GM08714 (cell line): ENCODE results near the gene FZR1.
"Not testable (repeated sequence)": the region's sequence is repeated elsewhere in the genome, so short reads cannot be mapped to it uniquely, and the experiment has no call there.

Experiments used
- H3K4me3 ChIP-seq: fragments of 200-500 bp; sonication (Bioruptor generic); 2 replicates; pipeline ENCODE4 v1.5.1; 2014; ENCODE audit warnings: mild to moderate bottlenecking, low read length, inconsistent platforms
- ZNF274 ChIP-seq: IDR thresholded peaks from 2 replicates; pipeline ENCODE4 v1.6.1; 2012; ENCODE audit warnings: mild to moderate bottlenecking, low read depth, low read length

Gene FZR1

DNA sequence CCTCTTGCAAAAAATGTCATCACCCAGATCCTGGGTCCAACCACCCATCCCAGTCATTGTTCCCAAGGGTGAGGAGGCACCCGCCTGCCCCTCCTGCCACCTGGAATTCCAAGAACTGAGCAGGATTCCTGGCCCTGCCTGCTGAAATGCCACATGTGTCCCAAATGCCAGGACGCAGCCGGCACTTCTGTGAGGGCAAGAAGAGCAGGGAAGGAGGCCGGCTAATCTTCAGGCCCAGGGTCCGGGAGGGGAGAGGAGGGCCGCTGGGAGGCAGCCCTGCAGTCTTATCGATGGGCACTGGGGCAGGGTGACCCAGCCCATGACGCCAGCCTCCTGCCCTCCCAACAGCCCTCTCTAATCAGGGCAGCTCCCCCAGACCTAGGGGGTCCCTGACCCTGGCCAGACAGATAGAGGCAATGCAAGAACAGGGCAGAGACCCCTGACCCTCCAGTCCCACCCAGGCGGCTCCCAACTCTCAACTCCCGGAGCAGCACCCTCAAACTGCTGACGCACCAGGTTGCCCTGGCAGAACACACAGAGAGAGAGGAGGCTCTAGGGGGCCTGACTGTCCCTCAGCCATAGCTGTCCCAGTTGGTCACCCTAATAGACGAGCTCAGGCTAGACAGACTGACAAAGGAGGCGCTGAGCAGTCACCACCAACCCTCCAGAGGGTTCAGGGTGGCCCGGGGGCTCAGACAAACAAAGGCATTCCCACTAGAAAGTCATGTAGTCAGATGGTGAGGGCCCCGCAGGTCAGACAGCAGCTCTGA, 49.7 kb downstream of the FZR1 start:
- peak overlapping the region; percentile 62; the same call in 1 of the 2 replicates for H3K4me3 ChIP-seq
- TF ChIP-seq ZNF274 = no peak

GRCh38 chr19:3556423-3556977, 50.4 kb downstream of the FZR1 start:
- TF ChIP-seq ZNF274 = no peak

DNA sequence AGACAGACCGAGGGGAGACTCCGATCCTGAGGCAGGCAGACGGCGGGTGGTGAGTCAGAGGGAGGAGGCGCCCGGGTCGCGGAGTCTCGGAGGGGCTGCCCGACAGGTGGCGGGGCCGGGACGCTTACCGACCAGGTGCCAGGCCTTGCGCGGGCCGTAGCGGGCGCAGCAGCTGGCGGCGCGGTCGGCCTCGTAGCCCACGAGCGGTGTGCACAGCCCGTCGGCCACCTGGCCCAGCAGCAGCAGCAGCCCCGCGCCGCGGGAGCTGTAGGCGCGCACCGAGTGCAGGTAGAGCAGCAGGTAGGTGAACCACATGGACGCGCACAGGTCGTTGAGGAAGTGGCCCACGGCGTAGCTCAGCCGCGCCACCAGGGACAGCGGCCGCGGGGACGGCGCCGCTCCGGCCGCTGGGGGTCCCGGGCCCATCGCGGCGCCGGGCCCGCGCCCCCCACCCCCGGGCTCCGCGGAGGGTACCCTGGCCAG, 50.9 kb downstream of the FZR1 start:
- peak overlapping the region; percentile 62 for H3K4me3 ChIP-seq
- no peak for TF ChIP-seq ZNF274

More at GRCh38 chr19:3556423-3556977, 50.4 kb downstream of the FZR1 start:
- peak overlapping the region; percentile 62 for H3K4me3 ChIP-seq

DNA sequence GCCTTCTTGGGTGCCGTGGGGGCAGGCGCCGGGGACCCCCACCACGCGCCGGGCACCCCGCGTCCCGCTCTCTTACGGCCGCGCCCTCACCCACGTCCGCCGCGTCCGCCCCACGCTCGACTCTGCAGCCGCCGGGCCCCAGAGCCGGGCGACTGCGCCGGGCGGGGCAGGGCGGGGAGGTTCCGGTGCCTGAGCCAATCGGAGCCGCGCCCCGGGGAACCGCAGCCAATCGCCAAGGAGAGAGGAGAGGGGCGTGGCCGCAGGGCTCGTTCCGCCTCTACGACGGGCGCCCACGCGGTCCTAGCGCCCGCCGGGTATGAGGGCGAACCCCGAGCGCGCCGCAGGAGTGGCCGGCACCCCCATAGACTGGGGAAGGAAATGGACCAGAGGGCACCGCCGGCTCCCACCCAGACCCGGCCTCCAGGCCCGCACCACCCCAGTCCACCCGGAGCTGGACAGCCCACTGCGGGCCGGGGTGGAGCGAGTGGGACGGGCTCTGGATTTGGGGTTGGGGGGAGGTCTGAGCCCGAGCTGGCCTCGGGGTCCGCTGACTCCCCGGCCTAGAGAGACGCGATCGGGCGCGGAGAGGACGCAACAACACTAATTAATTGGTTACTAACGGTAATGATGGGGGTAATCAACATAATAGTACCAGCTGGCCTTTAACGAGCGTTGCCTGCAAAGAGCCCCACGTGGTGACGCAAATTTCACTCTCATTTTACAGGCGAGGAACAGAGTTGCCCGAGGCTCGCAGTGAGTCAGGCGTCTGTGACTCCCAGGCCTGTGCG, 51.5 kb downstream of the FZR1 start, which contains the start of gene MFSD12:
Gene MFSD12, minus strand, starts transcription at position 126 of the 788 bp plus-strand sequence. CDS start 183 bp downstream, outside the sequence.
- TF ChIP-seq ZNF274 = no peak
- H3K4me3 ChIP-seq = peak within 1 kb of the TSS; percentile 76

GRCh38 chr19:3563709-3564524, 57.8 kb downstream of the FZR1 start:
- TF ChIP-seq ZNF274 = no peak
- no peak overlapping the region for H3K4me3 ChIP-seq

DNA sequence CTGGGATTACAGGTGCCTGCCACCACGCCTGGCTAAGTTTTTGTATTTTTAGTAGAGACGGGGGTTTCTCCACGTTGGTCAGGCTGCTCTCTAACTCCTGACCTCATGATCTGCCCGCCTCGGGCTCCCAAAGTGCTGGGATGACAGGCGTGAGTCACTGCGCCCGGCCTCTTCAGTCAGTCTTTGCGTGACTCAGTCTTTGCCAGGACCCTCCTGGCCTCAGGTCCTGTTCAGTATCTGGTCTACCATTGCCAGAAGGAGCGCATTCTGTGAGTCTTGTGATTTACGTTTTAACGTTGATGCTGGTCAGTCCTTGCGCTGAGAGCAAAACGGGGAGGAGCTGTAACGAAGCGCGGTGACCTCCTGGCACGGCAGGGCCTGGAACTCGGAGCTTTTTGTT, 59.0 kb downstream of the FZR1 start:
- TF ChIP-seq ZNF274 = no peak

DNA sequence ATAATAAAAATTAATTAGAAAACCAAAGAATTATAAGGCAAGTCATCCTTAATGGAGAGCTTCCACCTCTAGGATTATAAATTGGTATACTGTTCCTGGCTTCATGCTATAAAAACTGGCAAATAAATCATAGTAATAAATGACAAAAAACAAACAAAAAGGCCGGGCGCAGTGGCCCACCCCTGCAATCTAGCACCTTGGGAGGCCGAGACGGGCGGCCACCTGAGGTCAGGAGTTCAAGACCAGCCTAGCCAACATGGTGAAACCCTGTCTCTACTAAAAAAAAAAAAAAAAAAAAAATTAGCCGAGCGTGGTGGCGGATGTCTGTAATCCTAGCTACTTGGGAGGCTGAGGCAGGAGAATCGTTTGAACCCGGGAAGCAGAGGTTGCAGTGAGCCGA, 63.9 kb downstream of the FZR1 start:
- not testable (repeated sequence) for H3K4me3 ChIP-seq

More for the DNA sequence above, 59.0 kb downstream of the FZR1 start:
- H3K4me3 ChIP-seq = no peak overlapping the region

- TF ChIP-seq ZNF274 = no peak
- H3K4me3 ChIP-seq = no peak overlapping the region
These were observed 64.5 kb downstream of the FZR1 start for GRCh38 chr19:3570606-3571011.

DNA sequence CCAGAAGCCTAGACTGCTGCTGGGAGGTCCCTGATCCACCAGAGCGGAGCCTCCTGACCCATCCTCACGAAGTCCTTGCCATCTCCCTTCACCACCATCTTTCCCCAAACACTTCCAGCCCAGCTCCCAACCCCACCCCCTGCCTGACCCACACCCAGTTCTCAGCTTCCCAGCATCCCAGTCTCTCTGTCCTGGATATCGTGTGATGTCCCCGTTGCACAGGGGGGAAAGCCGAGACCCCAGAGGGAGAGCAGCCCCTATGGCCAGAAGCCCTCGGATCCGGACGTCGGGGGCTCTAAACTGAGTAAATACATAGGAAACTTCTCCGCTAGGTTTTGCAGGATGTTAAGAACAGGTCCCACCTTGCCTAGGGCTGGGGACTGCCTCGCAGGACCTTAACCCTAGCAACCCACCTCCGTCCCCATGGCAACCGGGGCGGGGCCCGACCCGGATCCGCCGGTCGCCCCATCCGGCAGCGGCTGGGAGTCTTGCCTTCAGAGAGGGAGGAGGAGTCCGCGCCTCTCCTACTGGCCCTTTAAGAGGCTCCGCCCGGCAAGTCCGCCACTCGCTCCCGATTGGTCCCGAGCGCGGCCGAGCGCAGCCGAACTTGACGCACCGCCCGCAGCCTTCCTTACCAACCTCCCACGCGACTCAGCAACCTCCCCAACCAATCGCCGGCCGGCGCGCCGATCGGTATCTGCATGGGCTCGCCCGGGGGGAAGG, 66.2 kb downstream of the FZR1 start:
- no peak for TF ChIP-seq ZNF274
- peak overlapping the region; percentile 41; the same call in 1 of the 2 replicates for H3K4me3 ChIP-seq

DNA sequence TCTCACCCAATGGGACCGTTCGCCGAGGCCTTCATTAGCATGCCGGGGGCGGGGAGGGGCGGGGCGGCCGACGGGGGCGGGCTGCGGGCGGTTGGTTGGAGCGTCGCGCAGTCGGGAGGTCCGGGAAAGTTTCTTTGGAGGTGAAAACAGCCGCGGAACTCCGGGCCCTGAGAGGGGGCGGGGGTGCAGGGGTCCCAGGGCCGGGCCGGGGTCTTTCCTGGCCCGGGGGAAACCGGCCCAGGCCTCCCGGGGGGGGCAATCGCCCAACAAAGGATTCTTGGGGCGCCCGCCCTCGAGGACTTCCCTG, 66.7 kb downstream of the FZR1 start, which contains the start of gene HMG20B:
Gene HMG20B, plus strand, starts transcription at position 90 of the 307 bp plus-strand sequence. CDS start 366 bp downstream, outside the sequence.
- H3K4me3 ChIP-seq = peak within 1 kb of the TSS; percentile 92
- TF ChIP-seq ZNF274 = no peak

- TF ChIP-seq ZNF274 = no peak
- H3K4me3 ChIP-seq = peak overlapping the region; percentile 92
These were observed 67.2 kb downstream of the FZR1 start for GRCh38 chr19:3573162-3573857.

DNA sequence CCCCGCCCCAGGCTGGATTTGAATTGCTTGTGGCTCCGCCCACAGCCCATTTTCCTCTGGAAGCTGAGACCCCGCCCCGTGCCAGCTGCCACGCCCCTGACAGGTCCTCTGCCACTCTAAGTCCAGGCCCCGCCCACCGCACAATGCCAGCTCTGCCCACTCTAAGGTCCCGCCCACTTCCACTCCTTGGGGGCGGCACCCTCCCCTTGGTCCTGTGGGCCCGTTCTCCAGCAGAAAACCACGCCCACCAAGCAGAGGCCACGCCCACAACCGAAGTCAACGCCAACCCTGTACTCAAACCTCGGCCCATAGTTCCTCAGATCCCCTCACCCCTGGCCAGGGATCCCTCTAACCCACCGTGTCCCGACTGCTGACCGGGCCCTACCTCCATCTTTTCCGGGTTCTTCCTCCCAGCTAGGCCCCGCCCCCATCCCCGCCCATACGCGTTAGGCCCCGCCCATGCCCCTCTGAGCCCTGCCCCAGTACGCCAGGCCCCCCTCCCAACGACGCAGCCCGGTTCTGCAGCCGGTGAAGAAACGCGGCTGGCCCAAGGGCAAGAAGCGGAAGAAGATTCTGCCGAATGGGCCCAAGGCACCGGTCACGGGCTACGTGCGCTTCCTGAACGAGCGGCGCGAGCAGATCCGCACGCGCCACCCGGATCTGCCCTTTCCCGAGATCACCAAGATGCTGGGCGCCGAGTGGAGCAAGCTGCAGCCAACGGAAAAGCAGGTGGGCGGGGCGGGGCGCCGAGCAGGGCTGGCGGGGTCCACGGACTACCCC, 67.9 kb downstream of the FZR1 start:
- peak overlapping the region; percentile 92; the same call in 1 of the 2 replicates for H3K4me3 ChIP-seq
- TF ChIP-seq ZNF274 = no peak
